Measurements from ENCODE around the gene SGSH.
"Not testable (repeated sequence)": the region's sequence is repeated elsewhere in the genome, so short reads cannot be mapped to it uniquely, and the experiment has no call there.

SGSH gene

GRCh38 chr17:80252871-80253270, 32.7 kb upstream of the SGSH start:
- DNase-seq = no peak

GRCh38 chr17:80251966-80252365, 31.8 kb upstream of the SGSH start:
- DNase-seq = no peak

- DNase-seq = no peak
These were observed 29.0 kb upstream of the SGSH start for GRCh38 chr17:80248894-80249710.

- DNase-seq = no peak
These were observed 28.1 kb upstream of the SGSH start for GRCh38 chr17:80248001-80248893.

GRCh38 chr17:80247561-80247960, 27.4 kb upstream of the SGSH start:
- no peak for DNase-seq

GRCh38 chr17:80246726-80247125, 26.6 kb upstream of the SGSH start:
- no peak for DNase-seq

- DNase-seq = no peak
These were observed 26.1 kb upstream of the SGSH start for GRCh38 chr17:80246266-80246681.

GRCh38 chr17:80245566-80246265, 25.6 kb upstream of the SGSH start:
- no peak for DNase-seq

GRCh38 chr17:80244871-80245509, 24.9 kb upstream of the SGSH start:
- no peak for DNase-seq

GRCh38 chr17:80244448-80244847, 24.3 kb upstream of the SGSH start:
- not testable (repeated sequence) for DNase-seq

GRCh38 chr17:80243526-80244433, 23.6 kb upstream of the SGSH start:
- DNase-seq = no peak

GRCh38 chr17:80242505-80242904, 22.4 kb upstream of the SGSH start:
- no peak for DNase-seq

GRCh38 chr17:80237386-80237785, 17.3 kb upstream of the SGSH start:
- DNase-seq = no peak

- DNase-seq = no peak
These were observed 16.8 kb upstream of the SGSH start for GRCh38 chr17:80236911-80237310.

GRCh38 chr17:80233202-80233601, 13.1 kb upstream of the SGSH start:
- no peak for DNase-seq

- DNase-seq = no peak
These were observed 12.3 kb upstream of the SGSH start for GRCh38 chr17:80232438-80232837.

GRCh38 chr17:80229011-80229410, 8.9 kb upstream of the SGSH start:
- no peak for DNase-seq

- no peak for DNase-seq
These were observed 8.3 kb upstream of the SGSH start for GRCh38 chr17:80228477-80228876.

- DNase-seq = no peak
These were observed 7.5 kb upstream of the SGSH start for GRCh38 chr17:80227666-80228065.

GRCh38 chr17:80227156-80227555, 7.0 kb upstream of the SGSH start:
- no peak for DNase-seq

GRCh38 chr17:80225230-80225629, 5.1 kb upstream of the SGSH start:
- no peak for DNase-seq

- DNase-seq = no peak
These were observed 4.5 kb upstream of the SGSH start for GRCh38 chr17:80224683-80225082.
